HG03460 (cell line): Measurements from ENCODE around the gene SLC12A7.
"Not testable (repeated sequence)": the region's sequence is repeated elsewhere in the genome, so short reads cannot be mapped to it uniquely, and the experiment has no call there.

Source experiments
- ATAC-seq: cut with Tn5 transposase; IDR thresholded peaks from one replicate; pipeline ENCODE4 v1.9.1; 2021; ENCODE audit not compliant: unreplicated experiment

The SLC12A7 gene

GRCh38 chr5:1011741-1012312 is 100.0 kb downstream of the SLC12A7 start:
- no peak for ATAC-seq

DNA sequence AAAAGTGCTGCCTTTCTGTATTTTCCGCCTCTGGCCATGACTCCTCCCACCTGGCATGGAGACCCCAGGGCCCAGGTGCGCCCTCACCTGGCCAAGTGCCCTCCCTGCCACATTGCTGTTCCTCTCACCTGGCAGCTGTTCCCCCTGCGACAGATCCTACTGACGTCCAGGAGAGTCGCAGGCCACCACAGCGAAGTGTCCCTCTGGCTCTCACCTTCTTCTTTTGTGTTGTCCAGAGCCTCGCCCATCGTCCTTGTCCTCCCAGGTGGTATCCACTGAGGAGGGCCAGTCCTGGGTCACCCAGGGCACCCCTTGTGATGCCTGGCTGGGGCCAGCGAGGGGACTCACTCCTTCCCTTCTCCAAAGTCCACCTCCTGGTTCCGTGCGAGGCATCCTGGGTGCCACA is 100.6 kb downstream of the SLC12A7 start:
- no peak for ATAC-seq

GRCh38 chr5:1010641-1011046 is 101.2 kb downstream of the SLC12A7 start:
- no peak for ATAC-seq

- no peak for ATAC-seq
Measured at GRCh38 chr5:1010181-1010510, 101.7 kb downstream of the SLC12A7 start.

- ATAC-seq, result no peak
Measured at GRCh38 chr5:1009359-1010180, 102.3 kb downstream of the SLC12A7 start.

GRCh38 chr5:1008451-1009358 is 103.2 kb downstream of the SLC12A7 start, which contains the start of gene NKD2:
NKD2 (plus strand) TSS chr5:1008802; CDS start chr5:1009058, 256 bp downstream.
- no peak for ATAC-seq

- no peak for ATAC-seq
Measured at GRCh38 chr5:1007681-1008450, 104.0 kb downstream of the SLC12A7 start.

- no peak for ATAC-seq
Measured at GRCh38 chr5:1007221-1007680, 104.6 kb downstream of the SLC12A7 start.

- ATAC-seq, result no peak
Measured at GRCh38 chr5:1006656-1007071, 105.2 kb downstream of the SLC12A7 start.

- ATAC-seq, result no peak
Measured at GRCh38 chr5:1005904-1006655, 105.8 kb downstream of the SLC12A7 start.

- no peak for ATAC-seq
Measured at GRCh38 chr5:1005249-1005851, 106.5 kb downstream of the SLC12A7 start.

GRCh38 chr5:1004461-1005248 is 107.2 kb downstream of the SLC12A7 start:
- ATAC-seq, result no peak

GRCh38 chr5:1003296-1003937 is 108.4 kb downstream of the SLC12A7 start:
- no peak for ATAC-seq

DNA sequence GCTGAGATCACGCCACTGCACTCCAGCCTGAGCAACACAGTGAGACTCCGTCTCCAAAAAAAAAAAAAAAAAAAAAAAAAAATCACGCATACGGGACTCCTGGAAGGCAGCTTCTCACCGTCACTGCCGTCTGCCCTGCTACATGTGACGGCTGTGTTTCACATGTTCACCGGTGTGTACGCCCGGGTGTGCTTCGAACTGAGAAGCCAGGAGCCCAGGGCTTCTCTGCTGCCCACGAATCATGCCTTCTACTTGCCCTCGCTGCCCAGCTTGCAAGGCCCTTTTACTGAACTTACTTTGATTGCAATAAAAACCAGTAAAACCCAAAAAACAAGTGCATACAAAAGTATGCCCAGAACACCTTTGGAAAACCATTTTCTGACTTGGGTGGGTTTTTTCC is 109.0 kb downstream of the SLC12A7 start:
- ATAC-seq, result no peak

DNA sequence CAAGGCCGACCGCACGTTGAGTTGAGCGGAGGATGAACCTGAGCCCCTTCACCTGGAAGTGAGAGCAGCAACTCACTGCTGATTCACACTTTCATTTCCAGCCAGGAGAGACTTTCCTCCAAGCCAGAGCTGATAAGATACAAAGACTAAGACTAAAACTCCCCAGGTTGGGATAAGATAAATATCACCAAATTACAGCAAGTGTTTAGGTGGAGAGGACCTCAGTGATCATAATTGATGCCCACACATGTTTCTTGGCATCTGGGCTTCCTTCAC is 109.7 kb downstream of the SLC12A7 start:
- no peak for ATAC-seq

- no peak for ATAC-seq
Measured at GRCh38 chr5:1001406-1002270, 110.2 kb downstream of the SLC12A7 start.

DNA sequence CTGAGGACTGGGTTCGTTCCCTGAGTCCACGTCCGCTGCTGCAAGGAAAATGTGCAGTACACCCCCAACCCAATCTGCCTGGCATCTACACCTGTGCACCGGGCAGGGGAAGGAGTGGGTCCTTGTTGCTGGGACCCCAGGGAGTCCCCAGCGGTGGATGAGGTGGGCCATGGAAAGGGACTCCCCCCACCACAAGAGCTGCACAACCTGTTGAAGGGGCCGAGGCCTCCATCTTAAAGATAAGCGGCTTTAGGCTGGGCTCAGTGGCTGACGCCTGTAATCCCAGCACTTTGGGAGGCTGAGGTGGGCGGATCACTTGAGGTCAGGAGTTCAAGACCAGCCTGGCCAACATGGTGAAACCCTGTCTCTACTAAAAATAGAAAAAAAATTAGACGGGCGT is 111.0 kb downstream of the SLC12A7 start:
- not testable (repeated sequence) for ATAC-seq
